Limb (tissue), 2 donors: ENCODE data around the gene PFN3.
A peak's percentile ranks its signal among the peaks of the same experiment; 100 is the strongest.
"Not testable (repeated sequence)": the region's sequence is repeated elsewhere in the genome, so short reads cannot be mapped to it uniquely, and the experiment has no call there.

Experiments
- DNase-seq, 2 donors: peaks; one replicate each; pipeline ENCODE4 v3.0.0-alpha.2; 2016; ENCODE audit errors: extremely low spot score in 2 of 2

Gene PFN3

GRCh38 chr5:177425801-177426565, 25.5 kb upstream of the PFN3 start:
- DNase-seq = peak; percentile 99 to 100

- DNase-seq = no peak
Measured at GRCh38 chr5:177425196-177425800, 24.8 kb upstream of the PFN3 start.

- no peak for DNase-seq
Measured at GRCh38 chr5:177423671-177424070, 23.2 kb upstream of the PFN3 start.

GRCh38 chr5:177421062-177421798, 20.8 kb upstream of the PFN3 start:
- DNase-seq = no peak

DNA sequence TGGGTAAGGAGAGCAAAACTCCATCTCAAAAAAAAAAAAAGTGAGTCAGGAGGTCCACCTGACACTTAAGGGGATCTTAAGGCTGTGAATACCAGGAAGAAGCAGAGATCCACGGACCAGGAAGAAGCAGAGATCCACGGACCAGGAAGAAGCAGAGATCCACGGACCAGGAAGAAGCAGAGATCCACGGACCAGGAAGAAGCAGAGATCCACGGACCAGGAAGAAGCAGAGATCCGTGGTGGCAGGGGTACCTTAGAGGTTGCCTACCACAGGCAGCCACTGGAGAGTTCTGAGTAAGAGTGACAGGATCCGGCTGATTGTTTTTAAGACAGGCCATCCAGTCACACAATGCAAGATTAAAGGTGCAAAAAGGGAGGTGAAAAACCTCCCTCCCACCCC, 20.0 kb upstream of the PFN3 start:
- DNase-seq = not testable (repeated sequence)

- no peak for DNase-seq
Measured at GRCh38 chr5:177419046-177419445, 18.6 kb upstream of the PFN3 start.

GRCh38 chr5:177417081-177417480, 16.6 kb upstream of the PFN3 start:
- DNase-seq = not testable (repeated sequence)

DNA sequence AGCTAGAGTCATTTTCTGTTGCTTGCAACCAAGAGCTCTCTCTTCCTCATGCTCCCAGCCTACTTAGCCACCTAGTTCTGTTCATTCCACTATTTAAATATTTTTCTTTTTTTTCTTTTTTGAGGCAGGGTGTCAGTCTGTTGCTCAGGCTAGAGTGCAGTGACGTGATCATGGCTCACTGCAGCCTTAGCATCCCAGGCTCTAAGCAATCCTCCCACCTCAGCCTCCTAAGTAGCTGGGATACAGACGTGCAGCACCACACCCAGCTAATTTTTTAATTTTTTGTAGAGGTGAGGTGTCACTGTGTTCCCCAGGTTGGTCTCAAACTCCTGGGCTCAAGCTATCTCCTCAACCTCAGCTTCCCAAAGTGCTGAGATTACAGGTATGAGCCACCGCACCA, 14.0 kb upstream of the PFN3 start:
- DNase-seq = no peak

DNA sequence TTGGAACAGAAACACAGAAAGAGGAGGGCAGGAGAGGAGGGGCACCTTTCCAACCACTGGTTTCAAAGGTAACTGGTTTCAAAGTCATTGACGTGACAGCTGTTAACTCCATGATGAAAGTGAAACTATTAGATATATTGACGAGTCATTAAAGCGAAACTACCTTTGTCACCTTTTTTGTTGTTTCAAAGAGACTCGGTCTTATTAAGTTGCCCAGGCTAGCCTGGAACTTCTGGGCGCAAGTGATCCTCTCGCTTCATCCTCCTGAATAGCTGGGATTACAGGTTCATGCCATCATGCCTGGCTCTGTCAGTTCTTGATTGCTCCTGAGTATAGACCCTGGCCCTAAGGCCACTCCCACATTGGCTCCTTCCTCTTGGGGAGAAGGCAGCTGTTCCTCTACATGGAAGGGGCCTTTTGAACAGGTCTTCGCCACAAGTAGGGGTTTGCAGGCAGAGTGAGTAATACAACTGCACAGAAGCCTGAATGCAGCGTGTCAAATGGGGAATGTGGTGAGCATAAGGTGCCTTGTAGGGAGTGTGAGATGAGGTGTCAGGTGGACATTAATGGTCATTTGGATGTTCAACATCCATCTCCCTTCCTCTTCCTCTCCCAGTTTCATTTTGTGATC, 12.3 kb upstream of the PFN3 start:
- DNase-seq = no peak

- no peak for DNase-seq
Measured at GRCh38 chr5:177410575-177410974, 10.1 kb upstream of the PFN3 start.

- no peak for DNase-seq
Measured at GRCh38 chr5:177409043-177409801, 8.8 kb upstream of the PFN3 start, which contains the start of gene F12. Gene F12 (minus strand): TSS chr5:177409564. CDS start chr5:177409527, 37 bp downstream.

- no peak for DNase-seq
Measured at GRCh38 chr5:177405805-177406204, 5.3 kb upstream of the PFN3 start.

GRCh38 chr5:177405312-177405711, 4.9 kb upstream of the PFN3 start:
- DNase-seq = no peak

- no peak for DNase-seq
Measured at GRCh38 chr5:177404641-177405179, 4.2 kb upstream of the PFN3 start.

DNA sequence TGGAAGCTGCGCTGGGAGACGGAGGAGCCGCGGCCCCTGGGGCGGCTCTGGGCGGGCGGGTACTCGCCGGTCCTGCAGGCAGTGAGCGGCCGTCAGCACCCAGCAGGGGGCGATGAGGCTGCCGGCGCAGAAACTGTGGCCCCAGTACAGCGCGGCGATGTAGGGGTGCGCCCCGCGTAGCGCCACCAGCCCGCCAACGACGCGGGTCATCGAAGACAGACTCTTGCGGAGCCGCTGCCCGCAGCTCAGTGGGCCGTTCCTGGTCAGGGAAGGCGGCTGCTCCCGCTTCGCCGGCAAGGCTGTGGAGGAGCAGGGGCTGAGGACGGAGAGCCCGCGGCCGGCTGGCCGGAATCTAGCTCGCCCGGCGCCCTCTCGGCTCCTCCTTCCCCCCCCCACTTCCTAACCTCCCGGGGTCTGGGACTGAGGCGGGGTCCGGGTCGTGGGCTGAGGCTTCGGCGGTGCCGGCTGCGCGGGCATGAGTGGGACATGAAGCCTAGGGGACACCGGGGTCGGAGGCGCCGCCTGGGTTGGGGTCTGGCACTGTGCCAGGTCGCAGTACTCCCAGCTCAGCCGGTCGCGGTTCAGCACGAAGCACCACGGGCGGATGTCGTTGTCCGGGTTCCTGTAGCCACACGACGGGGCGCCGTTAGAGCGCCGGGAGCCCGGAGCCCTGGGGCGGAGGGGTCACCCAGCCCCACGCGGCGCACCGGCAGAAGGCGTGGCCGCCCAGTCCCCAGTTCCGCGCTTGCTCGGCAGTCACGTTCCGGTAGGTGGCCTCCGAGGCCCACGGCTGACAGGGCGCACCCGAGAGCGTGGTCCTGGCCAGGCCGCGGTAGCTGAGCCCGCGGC, 3.6 kb upstream of the PFN3 start:
- peak; percentile 74 to 83 for DNase-seq

DNA sequence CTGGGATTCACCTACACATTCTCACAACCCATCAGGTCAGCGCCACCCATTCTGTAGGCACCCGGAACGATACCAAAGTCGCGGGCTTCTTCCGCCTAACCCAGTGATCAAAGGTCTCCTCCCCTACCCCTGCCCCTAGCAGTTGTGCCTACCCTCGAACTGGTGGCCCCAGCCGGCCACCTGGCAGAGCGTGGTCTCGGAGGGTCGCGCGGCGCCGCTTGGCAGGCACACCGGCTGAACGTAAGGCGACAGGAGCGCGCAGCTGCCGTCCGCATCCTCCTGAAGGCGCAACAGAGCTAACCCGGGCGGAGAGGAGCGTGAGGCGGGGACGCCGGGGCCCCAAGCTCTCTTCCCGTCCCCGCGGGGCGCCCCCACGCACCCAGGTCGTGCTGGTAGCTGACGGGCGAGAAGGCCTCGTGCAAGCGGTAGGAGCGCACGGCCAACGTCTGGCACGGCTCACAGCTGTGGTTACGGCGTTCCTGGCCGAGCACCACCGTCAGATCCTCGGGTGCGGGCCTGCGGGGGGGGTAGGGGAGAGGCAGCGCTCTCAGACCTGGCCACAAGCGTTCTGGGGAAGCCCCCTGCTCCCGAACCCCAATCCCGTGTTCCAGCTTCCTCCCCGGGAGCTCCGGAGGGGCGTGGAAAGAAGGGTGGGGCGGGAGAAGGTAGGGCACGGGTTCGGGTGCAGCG, 2.8 kb upstream of the PFN3 start:
- no peak for DNase-seq

DNA sequence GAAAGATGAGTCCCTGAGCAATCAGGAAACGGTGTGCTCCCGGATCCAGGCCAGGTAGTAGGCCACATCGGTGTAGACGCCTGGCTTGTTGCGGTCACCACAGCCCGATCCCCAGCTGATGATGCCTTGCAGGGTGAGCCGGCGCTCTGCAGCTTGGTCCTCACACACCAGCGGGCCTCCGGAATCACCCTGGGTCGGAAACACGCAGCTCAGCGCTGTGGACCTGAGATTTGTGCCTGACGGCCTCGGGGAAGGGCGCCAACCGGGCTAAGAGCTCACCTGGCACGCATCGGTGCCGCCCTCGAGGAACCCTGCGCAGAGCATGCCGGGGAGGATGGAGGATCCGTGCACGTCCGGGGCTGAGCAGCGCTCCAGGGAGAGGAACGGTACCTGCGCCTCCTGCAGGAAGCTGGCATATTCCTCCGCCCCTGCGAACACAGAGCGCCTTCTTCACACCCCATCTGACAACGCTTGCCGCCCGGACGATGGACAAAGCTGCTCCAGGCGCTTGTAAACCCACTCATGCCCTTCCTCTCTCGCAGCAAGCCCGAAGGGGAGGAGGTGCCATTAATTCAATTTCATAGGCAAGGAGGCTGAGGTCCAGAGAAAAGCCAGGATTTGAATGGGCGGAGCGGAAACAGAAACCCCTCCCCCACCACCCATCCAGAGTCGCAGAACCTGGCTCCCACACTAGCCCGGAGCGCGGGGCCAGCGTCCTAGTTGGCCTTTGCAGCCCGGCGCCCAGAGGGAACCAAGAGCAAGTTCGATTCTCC, 2.0 kb upstream of the PFN3 start:
- peak in 1 of 2 donors; percentile 74 for DNase-seq

DNA sequence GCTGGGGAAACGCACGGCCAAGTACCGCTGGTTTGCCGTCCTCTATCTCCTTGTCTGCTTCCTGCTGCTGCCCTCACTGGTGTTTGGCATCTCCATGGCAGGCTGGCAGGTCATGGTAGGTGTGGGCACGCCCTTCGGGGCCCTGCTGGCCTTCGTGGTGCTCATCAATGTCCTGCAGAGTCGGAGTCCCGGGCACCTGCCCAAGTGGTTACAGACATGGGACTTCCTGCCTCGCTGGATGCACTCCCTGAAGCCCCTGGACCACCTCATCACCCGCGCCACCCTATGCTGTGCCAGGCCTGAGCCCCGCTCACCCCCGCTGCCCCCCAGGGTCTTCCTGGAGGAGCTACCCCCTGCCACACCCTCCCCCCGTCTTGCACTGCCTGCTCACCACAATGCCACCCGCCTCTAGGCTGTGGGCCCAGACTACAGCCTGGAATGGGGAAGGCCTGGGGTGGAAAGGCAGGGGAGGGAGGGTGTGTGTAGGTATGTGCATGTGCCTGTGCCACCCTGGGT, 2.5 kb downstream of the PFN3 start:
- no peak for DNase-seq
